Loucy (cell line): Measurements from ENCODE around the gene NUTM2F.
A peak's percentile ranks its signal among the peaks of the same experiment; 100 is the strongest.
"Not testable (repeated sequence)": the region's sequence is repeated elsewhere in the genome, so short reads cannot be mapped to it uniquely, and the experiment has no call there.

Experiments
- H2AFZ ChIP-seq: fragments of 200-600 bp; sonication (generic); 2 replicates; pipeline ENCODE4 v1.6.0; 2016; ENCODE audit warnings: antibody characterized with exemption, mild to moderate bottlenecking, low read length, moderate library complexity
- H3F3A ChIP-seq: fragments of 200-600 bp; 2 replicates; pipeline ENCODE4 v1.6.0; 2016; ENCODE audit warnings: antibody characterized with exemption, low read depth, mild to moderate bottlenecking
- H3K27me3 ChIP-seq: fragments of 200-600 bp; sonication (generic); 2 replicates; pipeline ENCODE4 v1.6.1; 2014; ENCODE audit warnings: low read length, mild to moderate bottlenecking; ENCODE audit not compliant: insufficient read depth, poor library complexity, severe bottlenecking
- H3K36me3 ChIP-seq: fragments of 200-600 bp; sonication (generic); 2 replicates; pipeline ENCODE4 v1.6.1; 2016; ENCODE audit warnings: low read length; ENCODE audit not compliant: insufficient read depth
- H3K4me1 ChIP-seq: fragments of 200-600 bp; sonication (generic); 2 replicates; pipeline ENCODE4 v1.5.1; 2014; ENCODE audit warnings: low read length, mild to moderate bottlenecking; ENCODE audit not compliant: insufficient read depth, poor library complexity, severe bottlenecking
- H3K4me2 ChIP-seq: fragments of 200-600 bp; sonication (generic); 2 replicates; pipeline ENCODE4 v1.6.0; 2014; ENCODE audit warnings: antibody characterized with exemption, low read length, low read depth, mild to moderate bottlenecking; ENCODE audit not compliant: poor library complexity, severe bottlenecking
- H3K4me3 ChIP-seq: fragments of 200-600 bp; sonication (generic); 2 replicates; pipeline ENCODE4 v1.5.1; 2014; ENCODE audit warnings: low read length, mild to moderate bottlenecking, mixed read lengths; ENCODE audit not compliant: poor library complexity, severe bottlenecking
- H3K79me2 ChIP-seq: fragments of 200-600 bp; sonication (generic); 2 replicates; pipeline ENCODE4 v1.6.1; 2014; ENCODE audit warnings: low read length; ENCODE audit not compliant: insufficient read depth
- H3K9ac ChIP-seq: fragments of 200-600 bp; sonication (generic); 2 replicates; pipeline ENCODE4 v1.6.0; 2014; ENCODE audit warnings: mild to moderate bottlenecking, low read depth, low read length, moderate library complexity; ENCODE audit not compliant: poor library complexity, severe bottlenecking
- H3K9me2 ChIP-seq: fragments of 200-600 bp; sonication (generic); replicated peaks from 2 replicates; pipeline ENCODE4 v1.6.1; 2016; ENCODE audit warnings: low read depth, low read length, mixed read lengths
- H3K9me3 ChIP-seq: fragments of 200-600 bp; sonication (generic); 2 replicates; pipeline ENCODE4 v1.6.1; 2014; ENCODE audit warnings: mild to moderate bottlenecking, antibody characterized with exemption, low read length, low read depth; ENCODE audit not compliant: insufficient read depth
- H4K20me1 ChIP-seq: fragments of 200-600 bp; sonication (generic); 2 replicates; pipeline ENCODE4 v1.6.0; 2014; ENCODE audit warnings: antibody characterized with exemption, low read length, mild to moderate bottlenecking; ENCODE audit not compliant: insufficient read depth, poor library complexity, severe bottlenecking
- EZH2phosphoT487 ChIP-seq: fragments of 200-600 bp; IDR thresholded peaks from 2 replicates; pipeline ENCODE4 v1.6.1; 2018; ENCODE audit warnings: antibody characterized with exemption, mild to moderate bottlenecking, moderate library complexity, borderline replicate concordance
- TF ChIP-seq, protein P1 (sequence below): fragments of 200-600 bp; sonication (generic); conservative IDR thresholded peaks from 2 replicates; pipeline ENCODE4 v1.5.1; 2014; ENCODE audit warnings: mild to moderate bottlenecking, antibody characterized with exemption, low read length

The NUTM2F gene

DNA sequence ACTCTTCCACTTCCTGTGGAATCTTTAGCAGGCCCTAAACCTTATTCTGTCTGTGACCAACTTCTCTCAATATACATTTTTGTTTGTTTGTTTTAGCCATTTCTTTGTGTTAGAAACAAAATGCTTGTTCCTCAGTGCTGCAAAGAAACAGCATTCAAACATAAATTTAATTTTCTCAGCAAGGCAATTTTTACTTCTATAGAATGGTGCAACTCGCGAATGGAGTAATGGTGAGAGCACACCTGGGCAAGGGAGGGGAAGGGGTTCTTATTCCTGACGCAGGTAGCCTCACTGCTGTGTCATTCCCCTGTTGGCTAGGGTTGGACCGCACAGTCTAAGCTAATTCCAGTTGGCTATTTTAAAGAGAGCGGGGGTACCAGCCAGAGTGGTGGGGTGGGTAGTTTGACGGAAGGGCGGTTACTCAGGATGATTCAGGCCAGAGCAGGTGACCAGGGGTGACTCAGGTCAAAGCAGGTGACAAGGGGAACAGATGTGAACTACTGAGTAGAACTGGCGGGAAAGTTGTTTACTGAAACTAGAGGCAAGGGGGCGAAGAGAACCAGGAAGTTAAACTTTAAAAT lies 47.9 kb downstream of the NUTM2F start:
- Histone ChIP-seq H3F3A (no peaks in the 10 kb centered on the region), H3K4me3 (no peak overlapping the region), H3K9me2 (no peaks in the 10 kb centered on the region), H3K36me3 (peaks cover 18% of the 10 kb centered on the region; the same call in 1 of the 2 replicates), H3K9ac (no peak overlapping the region), H3K27me3 (no peaks in the 10 kb centered on the region), H2AFZ (no peak overlapping the region), H3K4me2 (no peak overlapping the region), H3K79me2 (0 out of 2 replicates have a peak, but pooled peaks cover 4% of the 10 kb centered on the region), H3K9me3 (peaks cover 7% of the 10 kb centered on the region; the same call in 1 of the 2 replicates), H4K20me1 (no peaks in the 10 kb centered on the region), H3K4me1 (peaks cover 13% of the 10 kb centered on the region)
- TF ChIP-seq, protein P1, sequence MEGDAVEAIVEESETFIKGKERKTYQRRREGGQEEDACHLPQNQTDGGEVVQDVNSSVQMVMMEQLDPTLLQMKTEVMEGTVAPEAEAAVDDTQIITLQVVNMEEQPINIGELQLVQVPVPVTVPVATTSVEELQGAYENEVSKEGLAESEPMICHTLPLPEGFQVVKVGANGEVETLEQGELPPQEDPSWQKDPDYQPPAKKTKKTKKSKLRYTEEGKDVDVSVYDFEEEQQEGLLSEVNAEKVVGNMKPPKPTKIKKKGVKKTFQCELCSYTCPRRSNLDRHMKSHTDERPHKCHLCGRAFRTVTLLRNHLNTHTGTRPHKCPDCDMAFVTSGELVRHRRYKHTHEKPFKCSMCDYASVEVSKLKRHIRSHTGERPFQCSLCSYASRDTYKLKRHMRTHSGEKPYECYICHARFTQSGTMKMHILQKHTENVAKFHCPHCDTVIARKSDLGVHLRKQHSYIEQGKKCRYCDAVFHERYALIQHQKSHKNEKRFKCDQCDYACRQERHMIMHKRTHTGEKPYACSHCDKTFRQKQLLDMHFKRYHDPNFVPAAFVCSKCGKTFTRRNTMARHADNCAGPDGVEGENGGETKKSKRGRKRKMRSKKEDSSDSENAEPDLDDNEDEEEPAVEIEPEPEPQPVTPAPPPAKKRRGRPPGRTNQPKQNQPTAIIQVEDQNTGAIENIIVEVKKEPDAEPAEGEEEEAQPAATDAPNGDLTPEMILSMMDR: no peak
- TF ChIP-seq EZH2phosphoT487: no peak

DNA sequence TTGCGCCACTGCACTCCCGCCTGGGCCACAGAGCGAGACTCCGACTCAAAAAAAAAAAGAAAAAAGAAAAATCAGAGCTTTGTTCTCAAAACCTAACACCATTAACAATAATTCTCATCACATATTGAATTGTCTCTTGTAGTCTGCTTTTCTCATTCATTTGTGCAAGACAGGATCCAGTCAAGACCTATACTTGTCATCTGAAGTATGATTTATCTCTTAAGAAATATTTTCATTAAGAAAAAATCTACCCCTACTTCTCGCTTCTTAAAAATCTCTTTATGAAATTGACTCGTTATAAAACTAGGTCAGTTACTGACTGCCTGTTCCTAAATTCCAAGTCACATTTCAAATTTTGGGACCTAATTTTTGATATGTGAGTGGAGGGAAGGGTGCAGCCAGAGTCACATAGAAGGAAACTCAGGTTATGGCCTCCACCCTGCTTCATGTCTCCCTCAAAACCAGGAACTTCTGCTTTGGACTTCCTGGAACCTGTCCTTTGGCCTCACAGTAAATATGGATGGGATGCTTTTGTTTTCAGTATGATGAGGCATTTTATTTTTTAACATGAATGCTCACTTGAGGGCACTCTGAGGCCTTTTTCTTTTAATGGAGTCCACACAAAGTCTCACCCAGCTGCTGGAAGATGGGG lies 50.4 kb downstream of the NUTM2F start:
- peaks cover 8% of the 10 kb centered on the region; the same call in 1 of the 2 replicates for H3K79me2 ChIP-seq
- peaks cover 7% of the 10 kb centered on the region; the same call in 1 of the 2 replicates for H3K9me3 ChIP-seq
- TF ChIP-seq EZH2phosphoT487: no peak
- TF ChIP-seq, protein P1: no peak
- H3K36me3 ChIP-seq: peaks cover 18% of the 10 kb centered on the region; the same call in 1 of the 2 replicates
- H2AFZ ChIP-seq: no peak overlapping the region
- H3K9ac ChIP-seq: no peak overlapping the region
- H3K27me3 ChIP-seq: no peaks in the 10 kb centered on the region
- H3K4me3 ChIP-seq: no peak overlapping the region
- H4K20me1 ChIP-seq: no peaks in the 10 kb centered on the region
- no peak overlapping the region for H3K4me2 ChIP-seq
- H3K9me2 ChIP-seq: no peaks in the 10 kb centered on the region
- no peaks in the 10 kb centered on the region for H3F3A ChIP-seq
- peaks cover 21% of the 10 kb centered on the region for H3K4me1 ChIP-seq

DNA sequence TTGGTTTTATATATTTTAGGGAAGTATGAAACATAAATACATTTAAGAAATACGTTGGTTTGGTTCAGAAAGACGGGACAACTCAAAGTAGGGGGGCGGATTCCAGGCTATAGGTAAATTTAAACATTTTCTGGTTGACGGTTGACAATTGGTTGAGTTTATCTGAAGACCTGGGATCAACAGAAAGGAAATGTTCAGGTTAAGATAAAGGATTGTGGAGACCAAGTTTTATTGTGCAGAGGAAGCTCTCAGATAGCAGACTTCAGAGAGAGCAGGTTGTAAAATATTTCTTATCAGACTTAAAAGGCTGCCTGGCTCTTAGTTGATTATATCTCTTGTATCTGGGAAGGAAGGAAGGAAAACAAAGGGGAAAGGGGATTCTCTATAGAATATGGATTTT lies 51.4 kb downstream of the NUTM2F start:
- not testable (repeated sequence) for H4K20me1 ChIP-seq, H3K4me3 ChIP-seq, H3K27me3 ChIP-seq, H3K79me2 ChIP-seq, H3K9me2 ChIP-seq, H3K9ac ChIP-seq, H3K9me3 ChIP-seq, H2AFZ ChIP-seq, H3F3A ChIP-seq
- peak overlapping the region; percentile 25 for H3K4me2 ChIP-seq
- H3K4me1 ChIP-seq: peaks cover 21% of the 10 kb centered on the region
- H3K36me3 ChIP-seq: peaks cover 18% of the 10 kb centered on the region; the same call in 1 of the 2 replicates
